A673 (cell line): ENCODE measurements around the gene CP. TPM values are rescaled to one million over a fixed set of nuclear protein-coding genes. Genes with fewer than 3 reads are reported as not detected.

Experiments
- BruUV-seq: library from RNA; stranded (reverse); fragments of 400-500 nt; replicated peaks from 2 replicates; lab custom pipeline; 2021; lab: Mats Ljungman, UMichigan
- CTCF ChIA-PET: fragments of 300-600 bp; sonication (Branson Sonifier 250); formaldehyde crosslinking; loops from one replicate; lab custom pipeline; 2022; ENCODE audit warnings: antibody characterized with exemption; lab: Charles Lee
- POLR2A ChIA-PET: fragments of 300-600 bp; sonication (Branson Sonifier 250); formaldehyde crosslinking; loops from one replicate; lab custom pipeline; 2022; ENCODE audit warnings: antibody characterized with exemption; ENCODE audit not compliant: low non-redundant PET; lab: Charles Lee
- DNase-seq: peaks from one replicate; pipeline ENCODE4 v3.0.0-alpha.2; 2015; ENCODE audit warnings: low spot score
- H3K27ac ChIP-seq: fragments of 200-600 bp; sonication (generic); 2 replicates; pipeline ENCODE4 v1.5.1; 2016; ENCODE audit warnings: mixed run types, low read depth, mild to moderate bottlenecking, mixed read lengths, antibody characterized with exemption, low read length; ENCODE audit not compliant: poor library complexity, severe bottlenecking
- H3K27me3 ChIP-seq: fragments of 200-600 bp; sonication (generic); replicated peaks from 2 replicates; pipeline ENCODE4 v1.6.1; 2017; ENCODE audit warnings: mixed run types, low read depth, mild to moderate bottlenecking, mixed read lengths, antibody characterized with exemption, low read length; ENCODE audit not compliant: insufficient read depth, poor library complexity
- H3K36me3 ChIP-seq: fragments of 200-600 bp; sonication (generic); 2 replicates; pipeline ENCODE4 v1.6.1; 2016; ENCODE audit warnings: mixed run types, mild to moderate bottlenecking, mixed read lengths, antibody characterized with exemption, low read length; ENCODE audit not compliant: insufficient read depth, poor library complexity, severe bottlenecking
- H3K4me1 ChIP-seq: fragments of 200-600 bp; sonication (generic); 2 replicates; pipeline ENCODE4 v1.6.1; 2017; ENCODE audit warnings: mixed run types, mild to moderate bottlenecking, mixed read lengths, antibody characterized with exemption, low read length; ENCODE audit not compliant: insufficient read depth, poor library complexity, severe bottlenecking
- H3K4me3 ChIP-seq: fragments of 200-600 bp; sonication (generic); 2 replicates; pipeline ENCODE4 v1.5.1; 2016; ENCODE audit warnings: low read depth, mixed run types, mild to moderate bottlenecking, mixed read lengths, low read length; ENCODE audit not compliant: poor library complexity, severe bottlenecking
- H3K9me3 ChIP-seq: fragments of 200-600 bp; sonication (generic); 2 replicates; pipeline ENCODE4 v1.6.1; 2016; ENCODE audit warnings: mixed run types, low read depth, mild to moderate bottlenecking, mixed read lengths, antibody characterized with exemption, low read length; ENCODE audit not compliant: poor library complexity, severe bottlenecking
- EZH2 ChIP-seq: fragments of 200-600 bp; sonication (generic); IDR thresholded peaks from 2 replicates; pipeline ENCODE4 v1.6.1; 2017; ENCODE audit warnings: borderline replicate concordance, low read depth, mild to moderate bottlenecking, mixed read lengths, antibody characterized with exemption, low read length; ENCODE audit not compliant: poor library complexity, severe bottlenecking
- intact Hi-C: fragments of 100-400 bp; cut with micrococcal nuclease; formaldehyde crosslinking; loops from one replicate; pipeline ENCODE4 v1.10.0; 2022; ENCODE audit not compliant: unreplicated experiment
- total RNA-seq: library from RNA; stranded (reverse); gene quantifications from 2 replicates; pipeline ENCODE4 v1.2.3, GENCODE V29; 2021
- TF ChIP-seq, protein P1 (sequence below): fragments of 300-800, 200-600 bp; sonication (generic); conservative IDR thresholded peaks from 2 replicates; pipeline ENCODE4 v1.5.1; 2017; ENCODE audit warnings: low read depth, mild to moderate bottlenecking, antibody characterized with exemption, low read length, moderate library complexity, mixed read lengths

CP gene
- total RNA-seq, 1 experiment from 2014 or later: not detected

DNA sequence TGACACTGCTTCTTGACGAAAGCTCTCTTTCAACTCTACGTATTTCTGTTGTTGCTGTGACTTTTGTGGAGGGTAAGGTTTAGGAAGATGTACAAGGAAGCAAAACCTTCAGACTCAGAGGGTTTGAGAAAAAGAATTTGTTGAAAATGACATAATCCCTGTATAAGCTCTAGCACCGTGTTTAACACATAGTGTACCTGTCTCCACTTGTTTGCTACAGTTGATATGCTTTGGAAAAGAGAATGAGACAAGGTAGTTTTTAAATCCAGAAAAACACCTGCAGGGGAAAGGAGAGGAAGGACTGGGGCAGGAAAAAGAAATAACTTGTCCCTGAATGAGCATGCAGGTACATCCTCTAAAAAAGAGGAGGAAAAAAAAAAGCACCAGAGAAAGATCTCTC is 29.6 kb upstream of the CP start:
- ChIA-PET CTCF (no interaction called here), POLR2A (no interaction called here)
- intact Hi-C loops: no loop called here
- Histone ChIP-seq H3K27me3 (no peaks in the 10 kb centered on the region), H3K4me1 (no peaks in the 10 kb centered on the region), H3K9me3 (no peaks in the 10 kb centered on the region), H3K36me3 (no peaks in the 10 kb centered on the region), H3K27ac (no peak overlapping the region), H3K4me3 (no peak overlapping the region)
- no peak for TF ChIP-seq EZH2
- TF ChIP-seq, protein P1, sequence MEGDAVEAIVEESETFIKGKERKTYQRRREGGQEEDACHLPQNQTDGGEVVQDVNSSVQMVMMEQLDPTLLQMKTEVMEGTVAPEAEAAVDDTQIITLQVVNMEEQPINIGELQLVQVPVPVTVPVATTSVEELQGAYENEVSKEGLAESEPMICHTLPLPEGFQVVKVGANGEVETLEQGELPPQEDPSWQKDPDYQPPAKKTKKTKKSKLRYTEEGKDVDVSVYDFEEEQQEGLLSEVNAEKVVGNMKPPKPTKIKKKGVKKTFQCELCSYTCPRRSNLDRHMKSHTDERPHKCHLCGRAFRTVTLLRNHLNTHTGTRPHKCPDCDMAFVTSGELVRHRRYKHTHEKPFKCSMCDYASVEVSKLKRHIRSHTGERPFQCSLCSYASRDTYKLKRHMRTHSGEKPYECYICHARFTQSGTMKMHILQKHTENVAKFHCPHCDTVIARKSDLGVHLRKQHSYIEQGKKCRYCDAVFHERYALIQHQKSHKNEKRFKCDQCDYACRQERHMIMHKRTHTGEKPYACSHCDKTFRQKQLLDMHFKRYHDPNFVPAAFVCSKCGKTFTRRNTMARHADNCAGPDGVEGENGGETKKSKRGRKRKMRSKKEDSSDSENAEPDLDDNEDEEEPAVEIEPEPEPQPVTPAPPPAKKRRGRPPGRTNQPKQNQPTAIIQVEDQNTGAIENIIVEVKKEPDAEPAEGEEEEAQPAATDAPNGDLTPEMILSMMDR: no peak
- no TSS peak for BruUV-seq
- no peak for DNase-seq

DNA sequence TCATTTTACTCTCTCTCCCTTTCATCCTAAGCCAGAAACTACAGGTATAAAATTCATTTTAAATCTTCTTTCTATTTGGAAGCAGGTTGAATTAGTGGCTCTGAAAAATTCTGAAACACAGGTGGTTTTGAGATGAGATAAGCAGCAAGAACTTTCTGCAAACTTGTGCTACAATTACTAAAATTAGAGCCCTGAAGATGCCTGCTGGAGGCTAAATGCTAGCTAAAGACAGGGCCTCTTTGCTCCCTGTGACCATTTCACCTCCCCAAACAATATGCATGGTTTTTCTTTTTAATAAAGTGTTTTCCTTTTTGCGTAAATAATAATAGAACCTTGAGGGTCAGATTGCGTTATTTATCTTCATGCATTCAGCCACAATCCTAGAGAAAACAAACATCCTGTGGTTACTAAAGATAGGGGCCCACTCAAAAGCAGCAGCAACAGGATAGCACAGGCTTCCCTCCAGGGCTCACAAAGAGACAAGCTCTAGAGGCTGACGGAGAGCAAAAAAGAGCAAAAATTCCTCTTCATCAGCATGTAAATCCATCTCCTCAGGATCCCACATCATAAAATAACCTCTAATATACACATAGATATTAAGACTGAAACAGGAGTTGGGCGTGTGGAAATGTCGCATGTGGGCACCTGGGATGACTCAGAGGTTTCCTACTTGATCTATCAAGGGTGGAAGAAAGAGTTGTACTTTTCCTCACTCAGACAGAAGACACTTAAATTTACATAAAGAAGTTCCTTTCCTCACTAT is 26.5 kb upstream of the CP start:
- Histone ChIP-seq H3K9me3 (no peaks in the 10 kb centered on the region), H3K4me1 (no peaks in the 10 kb centered on the region), H3K27ac (no peak overlapping the region), H3K27me3 (no peaks in the 10 kb centered on the region), H3K4me3 (no peak overlapping the region), H3K36me3 (no peaks in the 10 kb centered on the region)
- no peak for DNase-seq
- ChIA-PET CTCF (no interaction called here), POLR2A (no interaction called here)
- no TSS peak for BruUV-seq
- intact Hi-C loops: no loop called here
- TF ChIP-seq, protein P1: no peak
- no peak for TF ChIP-seq EZH2

DNA sequence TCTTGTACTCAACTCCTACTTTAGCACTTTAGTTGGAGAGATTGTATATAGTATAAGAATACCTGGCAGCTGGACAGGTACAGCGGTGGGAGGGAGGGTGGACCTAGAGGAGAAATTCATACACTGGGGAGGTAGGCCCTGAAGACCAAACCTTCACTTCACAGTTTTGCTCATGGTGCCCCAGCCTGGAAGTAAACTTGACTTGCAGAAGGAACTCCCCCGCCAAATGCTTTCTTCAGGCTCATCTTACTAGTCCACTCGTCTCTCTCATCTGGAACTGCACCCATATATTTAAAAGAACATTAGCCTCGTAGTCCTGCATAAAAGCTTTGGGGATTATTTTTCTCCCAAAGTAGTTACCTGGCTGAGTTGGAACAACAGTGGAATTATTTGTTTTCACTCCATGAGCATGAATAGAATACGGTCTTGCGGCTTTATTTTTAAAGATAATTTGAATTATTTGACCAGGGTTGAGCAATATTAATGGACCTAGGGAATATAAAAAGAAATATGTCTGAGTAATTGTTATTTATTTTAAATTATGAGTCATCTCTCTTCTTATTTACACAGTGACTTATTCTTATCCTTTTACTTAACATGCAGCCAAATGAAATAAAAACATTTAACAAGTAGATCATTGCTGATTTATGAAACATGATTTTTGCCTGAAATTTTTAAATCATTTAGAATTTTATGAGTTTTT is 25.5 kb upstream of the CP start:
- TF ChIP-seq, protein P1: no peak
- no peak for TF ChIP-seq EZH2
- Histone ChIP-seq H3K9me3 (no peaks in the 10 kb centered on the region), H3K4me3 (no peak overlapping the region), H3K36me3 (no peaks in the 10 kb centered on the region), H3K4me1 (no peaks in the 10 kb centered on the region), H3K27me3 (no peaks in the 10 kb centered on the region), H3K27ac (no peak overlapping the region)
- ChIA-PET POLR2A (no interaction called here), CTCF (no interaction called here)
- intact Hi-C loops: no loop called here
- DNase-seq: no peak
- no TSS peak for BruUV-seq
